ENCODE data around the gene AICDA. TPM values are rescaled to one million over a fixed set of nuclear protein-coding genes. Genes with fewer than 3 reads are reported as not detected.
"Not testable (repeated sequence)": the region's sequence is repeated elsewhere in the genome, so short reads cannot be mapped to it uniquely, and the experiment has no call there.

The AICDA gene
- total RNA-seq, 1 donor from 2014 or later = not detected

DNA sequence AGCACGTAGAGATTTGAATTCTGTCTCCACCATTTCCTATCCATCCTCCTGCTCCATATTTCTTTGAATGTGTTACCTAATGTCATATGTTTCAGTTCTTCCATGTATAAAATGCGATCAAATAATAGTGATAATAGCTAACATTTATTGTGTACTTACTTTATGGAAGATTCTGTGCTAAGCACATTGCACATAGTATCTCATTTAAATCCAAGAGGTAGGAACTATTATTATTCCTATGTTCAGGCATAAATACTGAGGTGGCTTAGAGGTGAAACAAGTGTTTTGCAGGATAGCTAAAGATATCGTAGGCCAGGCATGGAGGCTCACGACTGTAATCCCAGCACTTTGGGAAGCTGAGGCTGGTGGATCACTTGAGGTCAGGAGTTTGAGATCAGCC is 17.5 kb upstream of the AICDA start:
- no peak overlapping the region for H3K4me3 Mint-ChIP-seq (ENCODE audit: unreplicated experiment)
- H3K4me1 Mint-ChIP-seq (ENCODE audit: low read depth) = peaks cover 46% of the 10 kb centered on the region
- TF ChIP-seq, protein P1, sequence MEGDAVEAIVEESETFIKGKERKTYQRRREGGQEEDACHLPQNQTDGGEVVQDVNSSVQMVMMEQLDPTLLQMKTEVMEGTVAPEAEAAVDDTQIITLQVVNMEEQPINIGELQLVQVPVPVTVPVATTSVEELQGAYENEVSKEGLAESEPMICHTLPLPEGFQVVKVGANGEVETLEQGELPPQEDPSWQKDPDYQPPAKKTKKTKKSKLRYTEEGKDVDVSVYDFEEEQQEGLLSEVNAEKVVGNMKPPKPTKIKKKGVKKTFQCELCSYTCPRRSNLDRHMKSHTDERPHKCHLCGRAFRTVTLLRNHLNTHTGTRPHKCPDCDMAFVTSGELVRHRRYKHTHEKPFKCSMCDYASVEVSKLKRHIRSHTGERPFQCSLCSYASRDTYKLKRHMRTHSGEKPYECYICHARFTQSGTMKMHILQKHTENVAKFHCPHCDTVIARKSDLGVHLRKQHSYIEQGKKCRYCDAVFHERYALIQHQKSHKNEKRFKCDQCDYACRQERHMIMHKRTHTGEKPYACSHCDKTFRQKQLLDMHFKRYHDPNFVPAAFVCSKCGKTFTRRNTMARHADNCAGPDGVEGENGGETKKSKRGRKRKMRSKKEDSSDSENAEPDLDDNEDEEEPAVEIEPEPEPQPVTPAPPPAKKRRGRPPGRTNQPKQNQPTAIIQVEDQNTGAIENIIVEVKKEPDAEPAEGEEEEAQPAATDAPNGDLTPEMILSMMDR (IDR thresholded peaks at IDR 0.05) = no peak
- DNase-seq (ENCODE audit: low spot score) = no peak
- H3K27me3 Mint-ChIP-seq (ENCODE audit: low read depth) = no peaks in the 10 kb centered on the region
- peak overlapping the region; percentile 95 for H3K27ac Mint-ChIP-seq (ENCODE audit: unreplicated experiment)
- peaks cover 4% of the 10 kb centered on the region for H3K36me3 Mint-ChIP-seq (ENCODE audit: low read depth)
- H3K9me3 Mint-ChIP-seq (ENCODE audit: low read depth) = peaks cover 9% of the 10 kb centered on the region

DNA sequence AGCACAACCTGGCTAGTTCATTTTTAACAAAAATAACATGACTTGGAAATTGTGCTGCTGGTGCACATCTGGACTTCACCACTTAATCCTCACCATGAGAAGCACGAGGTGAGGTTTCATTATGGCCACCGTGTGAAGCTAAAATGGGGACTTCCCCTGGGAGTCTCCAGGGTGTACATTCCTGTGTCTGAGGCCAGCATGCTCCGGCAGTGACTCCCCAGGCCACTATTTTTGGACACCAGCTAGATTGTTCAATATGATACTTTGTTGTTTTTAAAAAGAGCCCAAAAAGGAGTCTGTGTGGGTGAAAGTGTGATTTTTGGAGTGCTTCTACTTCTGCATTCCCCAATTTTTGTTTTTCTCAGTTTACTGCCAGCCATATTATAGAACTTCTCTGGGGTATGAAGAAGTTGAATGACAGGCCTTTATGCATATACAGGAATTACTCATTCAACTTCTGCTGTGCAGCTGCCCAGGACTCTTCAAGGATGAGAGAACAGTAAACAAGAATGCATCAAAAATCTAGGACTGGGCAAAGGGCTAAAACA is 16.9 kb upstream of the AICDA start:
- peak overlapping the region; percentile 0 for H3K4me3 Mint-ChIP-seq (ENCODE audit: unreplicated experiment)
- no peak for DNase-seq (ENCODE audit: low spot score)
- H3K27ac Mint-ChIP-seq (ENCODE audit: unreplicated experiment) = peak overlapping the region; percentile 95
- H3K36me3 Mint-ChIP-seq (ENCODE audit: low read depth) = peaks cover 4% of the 10 kb centered on the region
- peaks cover 46% of the 10 kb centered on the region for H3K4me1 Mint-ChIP-seq (ENCODE audit: low read depth)
- TF ChIP-seq, protein P1 (IDR thresholded peaks at IDR 0.05) = no peak
- H3K9me3 Mint-ChIP-seq (ENCODE audit: low read depth) = peaks cover 9% of the 10 kb centered on the region
- no peaks in the 10 kb centered on the region for H3K27me3 Mint-ChIP-seq (ENCODE audit: low read depth)

DNA sequence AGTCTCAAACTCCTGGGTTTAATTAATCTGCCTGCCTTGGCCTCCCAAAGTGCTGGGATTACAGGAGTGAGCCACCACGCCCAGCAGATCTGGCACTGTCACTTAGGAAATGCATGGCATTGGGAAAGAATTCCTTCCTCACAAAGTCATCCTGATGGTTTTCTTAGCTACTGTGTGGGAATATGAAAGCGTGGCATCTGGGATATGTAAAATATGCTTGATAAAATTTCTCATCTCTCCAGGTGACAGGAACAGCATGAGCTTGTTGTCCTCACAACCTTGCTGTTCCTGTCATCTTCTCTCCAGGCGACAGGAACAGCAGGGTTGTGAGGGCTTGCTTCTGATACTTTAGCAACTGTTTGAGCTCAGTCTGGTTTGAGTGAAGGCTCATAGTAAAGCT is 16.1 kb upstream of the AICDA start:
- Mint-ChIP-seq H3K36me3 (ENCODE audit: low read depth) (peaks cover 4% of the 10 kb centered on the region), H3K4me1 (ENCODE audit: low read depth) (peaks cover 46% of the 10 kb centered on the region), H3K4me3 (ENCODE audit: unreplicated experiment) (no peak overlapping the region), H3K27me3 (ENCODE audit: low read depth) (no peaks in the 10 kb centered on the region), H3K9me3 (ENCODE audit: low read depth) (peaks cover 9% of the 10 kb centered on the region), H3K27ac (ENCODE audit: unreplicated experiment) (peak overlapping the region; percentile 95)
- no peak for DNase-seq (ENCODE audit: low spot score)
- TF ChIP-seq, protein P1 (IDR thresholded peaks at IDR 0.05) = no peak

DNA sequence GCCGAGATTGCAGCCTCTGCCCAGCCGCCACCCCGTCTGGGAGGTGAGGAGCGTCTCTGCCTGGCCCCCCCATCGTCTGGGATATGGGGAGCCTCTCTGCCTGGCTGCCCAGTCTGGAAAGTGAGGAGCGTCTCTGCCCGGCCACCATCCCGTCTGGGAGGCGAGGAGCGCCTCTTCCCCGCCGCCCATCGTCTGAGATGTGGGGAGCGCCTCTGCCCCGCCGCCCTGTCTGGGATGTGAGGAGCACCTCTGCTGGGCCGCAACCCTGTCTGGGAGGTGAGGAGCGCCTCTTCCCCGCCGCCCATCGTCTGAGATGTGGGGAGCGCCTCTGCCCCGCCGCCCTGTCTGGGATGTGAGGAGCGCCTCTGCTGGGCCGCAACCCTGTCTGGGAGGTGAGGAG is 12.1 kb upstream of the AICDA start:
- not testable (repeated sequence) for H3K27me3 Mint-ChIP-seq (ENCODE audit: low read depth); DNase-seq (ENCODE audit: low spot score); H3K36me3 Mint-ChIP-seq (ENCODE audit: low read depth); H3K9me3 Mint-ChIP-seq (ENCODE audit: low read depth); H3K27ac Mint-ChIP-seq (ENCODE audit: unreplicated experiment); H3K4me3 Mint-ChIP-seq (ENCODE audit: unreplicated experiment)
- peaks cover 23% of the 10 kb centered on the region for H3K4me1 Mint-ChIP-seq (ENCODE audit: low read depth)

DNA sequence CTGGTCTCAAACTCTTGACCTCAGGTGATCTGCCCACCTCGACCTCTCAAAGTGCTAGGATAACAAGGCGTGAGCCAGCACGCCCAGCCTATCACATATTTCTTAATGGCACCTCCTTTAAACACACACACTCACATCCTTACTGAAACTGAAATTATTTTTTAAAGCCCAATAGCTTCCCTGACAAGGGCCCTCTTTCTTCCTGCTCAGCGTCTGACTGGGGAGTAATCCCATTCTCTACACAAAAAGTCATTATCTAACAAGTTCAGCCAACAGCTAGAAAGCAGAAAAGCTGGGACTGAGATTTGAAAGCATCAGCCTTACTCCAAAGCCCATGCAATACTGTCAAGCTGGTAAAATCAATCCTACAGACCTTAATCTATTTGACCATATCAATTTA is 10.0 kb upstream of the AICDA start:
- Mint-ChIP-seq H3K36me3 (ENCODE audit: low read depth) (peaks cover 4% of the 10 kb centered on the region), H3K9me3 (ENCODE audit: low read depth) (peaks cover 3% of the 10 kb centered on the region), H3K27ac (ENCODE audit: unreplicated experiment) (no peak overlapping the region), H3K27me3 (ENCODE audit: low read depth) (no peaks in the 10 kb centered on the region), H3K4me1 (ENCODE audit: low read depth) (peaks cover 25% of the 10 kb centered on the region), H3K4me3 (ENCODE audit: unreplicated experiment) (no peak overlapping the region)
- TF ChIP-seq, protein P1 (IDR thresholded peaks at IDR 0.05) = no peak
- no peak for DNase-seq (ENCODE audit: low spot score)

DNA sequence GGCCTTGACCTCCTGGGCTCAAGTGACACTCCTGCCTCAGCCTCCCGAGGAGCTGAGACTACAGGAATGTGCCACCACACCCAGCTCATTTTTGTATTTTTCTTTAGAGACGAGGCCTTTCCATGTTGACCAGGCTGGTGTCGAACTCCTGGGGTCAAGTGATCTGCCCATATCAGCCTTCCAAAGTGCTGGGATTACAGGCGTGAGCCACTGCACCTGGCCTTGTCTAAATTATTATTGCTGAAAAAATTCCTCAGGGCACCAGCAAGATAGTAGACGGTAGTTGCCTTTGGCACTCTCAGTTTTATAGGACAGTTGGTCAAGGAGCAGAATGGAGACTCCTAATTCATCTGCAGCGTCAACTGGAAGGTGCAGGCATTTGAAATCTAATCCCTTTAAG is 2.5 kb upstream of the AICDA start:
- no peak for DNase-seq (ENCODE audit: low spot score)
- Mint-ChIP-seq H3K4me3 (ENCODE audit: unreplicated experiment) (no peak overlapping the region), H3K27me3 (ENCODE audit: low read depth) (no peaks in the 10 kb centered on the region), H3K36me3 (ENCODE audit: low read depth) (peaks cover 2% of the 10 kb centered on the region), H3K4me1 (ENCODE audit: low read depth) (peaks cover 43% of the 10 kb centered on the region), H3K27ac (ENCODE audit: unreplicated experiment) (no peak overlapping the region), H3K9me3 (ENCODE audit: low read depth) (no peaks in the 10 kb centered on the region)
- TF ChIP-seq, protein P1 (IDR thresholded peaks at IDR 0.05) = no peak

DNA sequence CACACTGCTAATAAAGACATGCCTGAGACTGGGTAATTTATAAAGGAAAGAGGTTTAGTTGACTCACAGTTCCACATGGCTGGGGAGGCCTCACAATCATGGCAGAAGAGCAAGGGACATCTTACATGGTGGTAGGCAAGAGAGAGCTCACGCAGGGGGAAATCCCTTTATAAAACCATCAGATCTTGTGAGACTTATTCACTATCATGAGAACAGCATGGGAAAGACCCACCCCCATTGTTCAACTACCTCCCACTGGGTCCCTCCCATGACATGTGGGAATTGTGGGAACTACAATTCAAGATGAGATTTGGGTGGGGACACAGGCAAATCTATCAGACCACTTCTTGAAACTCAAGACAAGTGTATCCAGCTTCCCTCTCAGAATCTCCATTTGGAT is 1.2 kb upstream of the AICDA start:
- not testable (repeated sequence) for H3K27ac Mint-ChIP-seq (ENCODE audit: unreplicated experiment); H3K27me3 Mint-ChIP-seq (ENCODE audit: low read depth); H3K4me3 Mint-ChIP-seq (ENCODE audit: unreplicated experiment); DNase-seq (ENCODE audit: low spot score); H3K9me3 Mint-ChIP-seq (ENCODE audit: low read depth); H3K36me3 Mint-ChIP-seq (ENCODE audit: low read depth)
- peaks cover 43% of the 10 kb centered on the region for H3K4me1 Mint-ChIP-seq (ENCODE audit: low read depth)
